OCI-LY3 (cell line): ENCODE measurements around the gene HOXA9.
A peak's percentile ranks its signal among the peaks of the same experiment; 100 is the strongest.

Experiments used
- H2AFZ ChIP-seq: fragments of 200-600, 300-600 bp; shearing (Covaris generic); 2 replicates; pipeline ENCODE4 v1.6.0; 2014; ENCODE audit warnings: antibody characterized with exemption, low read depth, low read length
- H3K27ac ChIP-seq: fragments of 200-600, 300-600 bp; sonication (generic); 2 replicates; pipeline ENCODE4 v1.5.1; 2014; ENCODE audit warnings: mild to moderate bottlenecking, low read length, moderate library complexity, mixed read lengths
- H3K27me3 ChIP-seq: fragments of 200-600, 300-600 bp; sonication (generic); 2 replicates; pipeline ENCODE4 v1.6.1; 2014; ENCODE audit warnings: low read depth, low read length, mixed read lengths
- H3K36me3 ChIP-seq: fragments of 200-600, 300-600 bp; sonication (generic); replicated peaks from 2 replicates; pipeline ENCODE3; 2014; ENCODE audit warnings: low read depth, low read length, mixed read lengths
- H3K4me1 ChIP-seq: fragments of 300-600, 200-600 bp; sonication (generic); 2 replicates; pipeline ENCODE4 v1.6.1; 2014; ENCODE audit warnings: low read length, mixed read lengths
- H3K4me2 ChIP-seq: fragments of 200-600, 300-600 bp; sonication (generic); 2 replicates; pipeline ENCODE4 v1.6.1; 2014; ENCODE audit warnings: low read length, mixed read lengths
- H3K4me3 ChIP-seq: fragments of 300-600, 200-600 bp; sonication (generic); 2 replicates; pipeline ENCODE4 v1.5.1; 2014; ENCODE audit warnings: antibody characterized with exemption, mild to moderate bottlenecking, low read length, moderate library complexity
- H3K79me2 ChIP-seq: fragments of 300-600, 200-600 bp; shearing (Covaris generic); 2 replicates; pipeline ENCODE4 v1.6.1; 2014; ENCODE audit warnings: mild to moderate bottlenecking, low read length, mixed read lengths
- H3K9ac ChIP-seq: fragments of 300-600, 200-600 bp; shearing (Covaris generic); 2 replicates; pipeline ENCODE4 v1.6.0; 2014; ENCODE audit warnings: mild to moderate bottlenecking, low read length, moderate library complexity
- H3K9me3 ChIP-seq: fragments of 200-600, 300-600 bp; shearing (Covaris generic); 2 replicates; pipeline ENCODE4 v1.6.1; 2014; ENCODE audit warnings: low read length, mixed read lengths; ENCODE audit not compliant: insufficient read depth
- H4K20me1 ChIP-seq: fragments of 200-600, 300-600 bp; sonication (generic); 2 replicates; pipeline ENCODE4 v1.6.1; 2016; ENCODE audit warnings: low read length, mixed read lengths; ENCODE audit not compliant: insufficient read depth
- EZH2phosphoT487 ChIP-seq: fragments of 200-600 bp; shearing (Covaris generic); IDR thresholded peaks from 2 replicates; pipeline ENCODE4 v1.6.1; 2018; ENCODE audit warnings: antibody characterized with exemption, mixed run types, low read depth
- TF ChIP-seq, protein P1 (sequence below): fragments of 200-600, 300-600 bp; sonication (generic); IDR thresholded peaks from 2 replicates; pipeline ENCODE4 v1.5.1; 2014; ENCODE audit warnings: antibody characterized with exemption, low read length, low read depth

HOXA9 gene

DNA sequence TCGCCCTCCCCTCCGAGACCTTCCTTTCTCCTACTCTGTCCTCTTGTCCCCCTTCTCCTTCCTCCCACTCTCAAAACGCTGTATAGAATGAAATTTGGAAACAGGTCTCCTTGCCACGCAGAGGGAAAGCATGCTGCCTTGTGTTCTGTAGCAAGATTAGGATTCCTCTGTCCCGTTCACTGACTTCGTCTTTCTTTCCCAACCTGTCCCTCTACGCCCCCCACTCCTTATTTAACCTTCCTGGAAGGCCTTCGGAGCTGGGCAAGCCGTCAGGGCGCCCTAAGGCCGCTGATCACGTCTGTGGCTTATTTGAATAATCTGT, 1.3 kb downstream of the HOXA9 start:
- H3K4me3 ChIP-seq, result no peak overlapping the region
- no peak overlapping the region for H2AFZ ChIP-seq
- H3K79me2 ChIP-seq, result no peaks in the 10 kb centered on the region
- no peak overlapping the region for H3K9ac ChIP-seq
- H3K27ac ChIP-seq, result no peak overlapping the region
- TF ChIP-seq, protein P1, sequence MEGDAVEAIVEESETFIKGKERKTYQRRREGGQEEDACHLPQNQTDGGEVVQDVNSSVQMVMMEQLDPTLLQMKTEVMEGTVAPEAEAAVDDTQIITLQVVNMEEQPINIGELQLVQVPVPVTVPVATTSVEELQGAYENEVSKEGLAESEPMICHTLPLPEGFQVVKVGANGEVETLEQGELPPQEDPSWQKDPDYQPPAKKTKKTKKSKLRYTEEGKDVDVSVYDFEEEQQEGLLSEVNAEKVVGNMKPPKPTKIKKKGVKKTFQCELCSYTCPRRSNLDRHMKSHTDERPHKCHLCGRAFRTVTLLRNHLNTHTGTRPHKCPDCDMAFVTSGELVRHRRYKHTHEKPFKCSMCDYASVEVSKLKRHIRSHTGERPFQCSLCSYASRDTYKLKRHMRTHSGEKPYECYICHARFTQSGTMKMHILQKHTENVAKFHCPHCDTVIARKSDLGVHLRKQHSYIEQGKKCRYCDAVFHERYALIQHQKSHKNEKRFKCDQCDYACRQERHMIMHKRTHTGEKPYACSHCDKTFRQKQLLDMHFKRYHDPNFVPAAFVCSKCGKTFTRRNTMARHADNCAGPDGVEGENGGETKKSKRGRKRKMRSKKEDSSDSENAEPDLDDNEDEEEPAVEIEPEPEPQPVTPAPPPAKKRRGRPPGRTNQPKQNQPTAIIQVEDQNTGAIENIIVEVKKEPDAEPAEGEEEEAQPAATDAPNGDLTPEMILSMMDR, result no peak
- no peak for TF ChIP-seq EZH2phosphoT487
- H3K4me1 ChIP-seq, result 0 out of 2 replicates have a peak, but pooled peaks cover 5% of the 10 kb centered on the region
- H3K9me3 ChIP-seq, result no peaks in the 10 kb centered on the region
- H3K27me3 ChIP-seq, result no peaks in the 10 kb centered on the region
- no peaks in the 10 kb centered on the region for H3K36me3 ChIP-seq
- no peaks in the 10 kb centered on the region for H4K20me1 ChIP-seq
- no peak overlapping the region for H3K4me2 ChIP-seq

GRCh38 chr7:27163288-27164044, 1.9 kb downstream of the HOXA9 start:
- Histone ChIP-seq H4K20me1 (no peaks in the 10 kb centered on the region), H3K4me2 (no peak overlapping the region), H3K27me3 (no peaks in the 10 kb centered on the region), H3K4me1 (0 out of 2 replicates have a peak, but pooled peaks cover 5% of the 10 kb centered on the region), H3K9me3 (no peaks in the 10 kb centered on the region), H3K27ac (no peak overlapping the region), H2AFZ (no peak overlapping the region), H3K4me3 (no peak overlapping the region), H3K79me2 (no peaks in the 10 kb centered on the region), H3K9ac (no peak overlapping the region), H3K36me3 (no peaks in the 10 kb centered on the region)
- TF ChIP-seq, protein P1, result no peak
- TF ChIP-seq EZH2phosphoT487, result no peak

DNA sequence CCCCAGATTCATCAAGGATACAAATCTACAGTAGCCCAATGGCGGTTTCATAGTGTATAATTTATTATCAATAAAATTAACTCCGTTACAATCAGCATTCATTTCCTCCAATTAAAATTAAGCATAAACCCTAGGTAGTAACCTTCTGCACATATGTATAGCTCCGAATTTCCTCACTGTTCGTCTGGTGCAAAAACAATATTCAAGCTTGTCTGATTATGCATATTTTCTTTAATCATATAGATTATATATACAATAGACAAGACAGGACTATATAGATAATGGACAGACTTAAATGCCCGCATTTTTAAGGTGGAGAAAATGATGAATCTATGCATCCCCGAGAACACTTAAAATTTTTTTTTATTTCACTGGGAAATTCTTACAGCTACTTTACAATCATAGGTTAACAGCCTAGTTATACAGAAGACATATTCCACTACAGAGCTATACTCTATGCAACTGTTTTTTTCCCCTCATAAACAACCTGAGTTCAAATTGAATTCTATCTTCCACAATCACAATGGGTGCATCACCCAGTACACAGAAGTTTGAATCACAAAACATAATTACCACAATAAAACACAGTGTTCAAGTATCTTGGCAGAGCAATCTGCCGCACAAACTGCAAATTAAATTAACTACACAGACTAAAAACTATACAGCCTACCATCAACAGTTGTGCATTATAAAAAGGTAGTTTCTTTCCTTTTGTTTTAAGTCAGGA, 2.6 kb downstream of the HOXA9 start:
- TF ChIP-seq EZH2phosphoT487, result no peak
- TF ChIP-seq, protein P1, result no peak
- no peak overlapping the region for H3K4me3 ChIP-seq
- H4K20me1 ChIP-seq, result no peaks in the 10 kb centered on the region
- H3K27ac ChIP-seq, result no peak overlapping the region
- no peaks in the 10 kb centered on the region for H3K79me2 ChIP-seq
- no peaks in the 10 kb centered on the region for H3K9me3 ChIP-seq
- H3K4me2 ChIP-seq, result no peak overlapping the region
- H3K36me3 ChIP-seq, result no peaks in the 10 kb centered on the region
- no peak overlapping the region for H2AFZ ChIP-seq
- 0 out of 2 replicates have a peak, but pooled peaks cover 5% of the 10 kb centered on the region for H3K4me1 ChIP-seq
- no peaks in the 10 kb centered on the region for H3K27me3 ChIP-seq
- no peak overlapping the region for H3K9ac ChIP-seq

GRCh38 chr7:27161721-27162560, 3.4 kb downstream of the HOXA9 start:
- Histone ChIP-seq H3K9me3 (no peaks in the 10 kb centered on the region), H3K9ac (no peak overlapping the region), H3K4me3 (peak overlapping the region; percentile 99), H3K4me2 (peak overlapping the region; percentile 96), H3K79me2 (no peaks in the 10 kb centered on the region), H3K36me3 (no peaks in the 10 kb centered on the region), H4K20me1 (no peaks in the 10 kb centered on the region), H3K27ac (no peak overlapping the region), H3K27me3 (no peaks in the 10 kb centered on the region), H3K4me1 (0 out of 2 replicates have a peak, but pooled peaks cover 5% of the 10 kb centered on the region), H2AFZ (no peak overlapping the region)
- TF ChIP-seq, protein P1, result no peak
- TF ChIP-seq EZH2phosphoT487, result no peak
